K562 (cell line): ENCODE results near the gene OPHN1. TPM values are rescaled to one million over a fixed set of nuclear protein-coding genes. Genes with fewer than 3 reads are reported as not detected.
"Not testable (repeated sequence)": the region's sequence is repeated elsewhere in the genome, so short reads cannot be mapped to it uniquely, and the experiment has no call there.

Experiments used
- ATAC-seq: fragments of 200-7000 bp; cut with Tn5 transposase; 3 replicates; pipeline ENCODE4 v1.9.1; 2020; ENCODE audit warnings: moderate library complexity
- BruUV-seq: library from RNA; stranded (reverse); fragments of 400-500 nt; replicated peaks from 2 replicates; lab custom pipeline; 2021; lab: Mats Ljungman, UMichigan
- CTCF ChIA-PET: fragments of 300-600 bp; formaldehyde crosslinking; extraction: SDS; loops from one replicate; lab custom pipeline; 2021; ENCODE audit warnings: low intra/inter-chr PET ratio; lab: Yijun Ruan, JAX
- POLR2A ChIA-PET: fragments of 300-600, 350-650 bp; sonication (Branson Sonifier 250); formaldehyde crosslinking; extraction: SDS; loops from one replicate; lab custom pipeline; 2021; ENCODE audit warnings: antibody characterized with exemption, inconsistent platforms; lab: Yijun Ruan, JAX
- DNase-seq, 4 experiments: peaks; one replicate each; pipeline versions ENCODE4 v3.0.0 to v3.0.0-alpha.2; 2011 to 2018; ENCODE audit warnings: low spot score in 3 of 4, mixed read lengths in 3 of 4; ENCODE audit errors: extremely low read depth in 1 of 4
- FAIRE-seq: peaks from 2 replicates; lab custom pipeline; 2011; peaks lifted over from hg19 to GRCh38; lab: Jason Lieb, UNC
- H2AFZ ChIP-seq: 2 replicates; pipeline ENCODE4 v1.6.0; 2011; ENCODE audit warnings: low read depth, low read length, control low read depth, inconsistent platforms
- H3K27ac ChIP-seq: fragments of 200-600 bp; 3 replicates; pipeline ENCODE4 v1.8.0; 2011; ENCODE audit warnings: low read depth, mild to moderate bottlenecking, control low read depth, inconsistent platforms, low read length, moderate library complexity, mixed read lengths; ENCODE audit errors: extremely low read depth
- H3K27me3 ChIP-seq, 2 experiments: fragments of 300-600 bp in 1 of 2; 2 replicates in 1 of 2; 3 replicates in 1 of 2; pipeline versions ENCODE4 v1.6.0 to v1.8.0; 2011; ENCODE audit warnings: inconsistent platforms in 2 of 2, low read length in 2 of 2, mild to moderate bottlenecking in 1 of 2, mixed read lengths in 1 of 2, moderate library complexity in 1 of 2; ENCODE audit not compliant: control insufficient read depth in 2 of 2, insufficient read depth in 2 of 2
- H3K36me3 ChIP-seq: fragments of 300-600 bp; 3 replicates; pipeline ENCODE4 v1.8.0; 2011; ENCODE audit warnings: mild to moderate bottlenecking, low read length, inconsistent platforms; ENCODE audit not compliant: control insufficient read depth, insufficient read depth
- H3K4me1 ChIP-seq, 2 experiments: fragments of 200-600 bp in 1 of 2; replicated peaks in 1 of 2; 2 replicates in 1 of 2; 3 replicates in 1 of 2; pipeline versions ENCODE4 v1.5.1 to v1.8.0; 2011; ENCODE audit warnings: inconsistent platforms in 2 of 2, low read length in 2 of 2, mild to moderate bottlenecking in 1 of 2, mixed read lengths in 1 of 2, moderate library complexity in 1 of 2; ENCODE audit not compliant: control insufficient read depth in 2 of 2, insufficient read depth in 2 of 2
- H3K4me2 ChIP-seq: 2 replicates; pipeline ENCODE4 v1.6.1; 2011; ENCODE audit warnings: low read length, control low read depth, inconsistent platforms, mixed read lengths; ENCODE audit not compliant: insufficient read depth
- H3K4me3 ChIP-seq: fragments of 200-600 bp; sonication (generic), shearing (Covaris generic); 2 replicates; pipeline ENCODE4 v1.5.1; 2016; ENCODE audit warnings: control low read depth, inconsistent platforms
- H3K79me2 ChIP-seq: fragments of 200-600 bp; 3 replicates; pipeline ENCODE4 v1.8.0; 2011; ENCODE audit warnings: low read length, inconsistent platforms; ENCODE audit not compliant: control insufficient read depth, insufficient read depth
- H3K9ac ChIP-seq, 2 experiments: 2 replicates each; pipeline versions ENCODE4 v1.6.0 to v1.6.1; 2011; ENCODE audit warnings: low read depth in 2 of 2, low read length in 2 of 2, control low read depth in 1 of 2, inconsistent platforms in 1 of 2, mild to moderate bottlenecking in 1 of 2, mixed read lengths in 1 of 2; ENCODE audit not compliant: insufficient read depth in 1 of 2
- H3K9me1 ChIP-seq: one replicate; pipeline ENCODE4 v1.6.0; 2011; ENCODE audit warnings: inconsistent platforms, mild to moderate bottlenecking, low read length, moderate library complexity; ENCODE audit not compliant: control insufficient read depth, insufficient read depth
- H3K9me3 ChIP-seq: replicated peaks from 2 replicates; pipeline ENCODE4 v1.5.1; 2011; ENCODE audit warnings: low read depth, low read length, inconsistent platforms; ENCODE audit not compliant: control insufficient read depth, insufficient read depth
- H4K20me1 ChIP-seq: replicated peaks from 2 replicates; pipeline ENCODE4 v1.6.1; 2011; ENCODE audit warnings: low read length, inconsistent platforms, mixed read lengths; ENCODE audit not compliant: control insufficient read depth, insufficient read depth
- MEIS2 ChIP-seq: fragments of 450-650 bp; IDR thresholded peaks from 2 replicates; pipeline ENCODE4 v1.6.1; 2014; ENCODE audit warnings: mild to moderate bottlenecking; ENCODE audit not compliant: partially characterized antibody
- ZNF146 ChIP-seq: IDR thresholded peaks from one replicate; pipeline ENCODE4 v1.6.1; 2018; ENCODE audit warnings: missing compliant biosample characterization; ENCODE audit not compliant: unreplicated experiment
- WGBS: fragments of 100-300 bp; shearing (Covaris generic); methylation state at CpG from one replicate; pipeline ENCODE4 v1.1.6; 2016; ENCODE audit warnings: low coverage, mixed read lengths; ENCODE audit not compliant: insufficient coverage; ENCODE audit errors: missing lambda C conversion rate; 5-methylcytosine and 5-hydroxymethylcytosine counted together
- in situ Hi-C: fragments of 300-500 bp; cut with MboI; formaldehyde crosslinking; loops from 4 replicates; pipeline ENCODE4 v1.15.0; 2018; ENCODE audit warnings: inconsistent platforms, mixed read lengths
- intact Hi-C: fragments of 100-400 bp; cut with micrococcal nuclease; formaldehyde crosslinking; loops from 2 replicates; pipeline ENCODE4 v1.14.2; 2022
- polyA plus RNA-seq, 8 experiments: library from polyadenylated mRNA; depleted of rRNA in 4 of 8; stranded (reverse) in 5 of 8; unstranded in 3 of 8; fragments of >200 nt; fragmentation: Nextera tagmentation in 2 of 8; fragmentation: Illumina TruSeq in 1 of 8; extraction: Ambion mirVana in 2 of 8; extraction: Trizol in 1 of 8; gene quantifications; 2 replicates each; pipeline versions ENCODE4 v1.2.1 to v1.2.3, GENCODE V29; 2011 to 2014; ENCODE audit warnings: inconsistent platforms in 1 of 8, missing spikeins in 1 of 8
- total RNA-seq, 7 experiments: library from RNA; depleted of rRNA in 6 of 7; stranded (reverse); fragments of >200 nt in 6 of 7; fragmentation: Illumina TruSeq in 2 of 7; extraction: Trizol in 2 of 7; gene quantifications; 2 replicates each; pipeline versions ENCODE4 v1.2.1 to v1.2.3, GENCODE V29; 2011 to 2021; ENCODE audit warnings: low replicate concordance in 1 of 7
- TF ChIP-seq, protein P1 (sequence below): fragments of 250-450 bp; sonication (Bioruptor Pico); IDR thresholded peaks from 2 replicates; pipeline ENCODE4 v1.5.1; 2021; ENCODE audit warnings: mild to moderate bottlenecking

Gene OPHN1
- total and polyA plus RNA-seq, 9 of the 15 experiments (the other 6 are each of a cell fraction or from before 2014, with no cell fraction given), result 0.28 to 1.8 (median 1.0) TPM

DNA sequence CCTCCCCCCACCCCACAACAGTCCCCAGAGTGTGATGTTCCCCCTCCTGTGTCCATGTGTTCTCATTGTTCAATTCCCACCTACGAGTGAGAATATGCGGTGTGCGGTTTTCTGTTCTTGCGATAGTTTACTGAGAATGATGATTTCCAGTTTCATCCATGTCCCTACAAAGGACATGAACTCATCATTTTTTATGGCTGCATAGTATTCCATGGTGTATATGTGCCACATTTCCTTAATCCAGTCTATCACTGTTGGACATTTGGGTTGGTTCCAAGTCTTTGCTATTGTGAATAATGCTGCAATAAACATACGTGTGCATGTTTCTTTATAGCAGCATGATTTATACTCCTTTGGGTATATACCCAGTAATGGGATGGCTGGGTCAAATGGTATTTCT is 55.7 kb downstream of the OPHN1 start:
- FAIRE-seq, H3K27me3 ChIP-seq, H3K9me3 ChIP-seq, DNase-seq, intact Hi-C loops, BruUV-seq, H3K36me3 ChIP-seq, H3K4me3 ChIP-seq, H3K9me1 ChIP-seq, H3K27ac ChIP-seq, H3K79me2 ChIP-seq, H4K20me1 ChIP-seq, H3K9ac ChIP-seq, POLR2A ChIA-PET, ATAC-seq, in situ Hi-C loops, H3K4me1 ChIP-seq, H2AFZ ChIP-seq, CTCF ChIA-PET, H3K4me2 ChIP-seq: not testable (repeated sequence)
- peak; percentile 21 for TF ChIP-seq ZNF146 (CRISPR knock-in tag)
- WGBS, result 14% methylated on average over 1 of the region's 5 CpGs

GRCh38 chrX:68376373-68376772 is 56.9 kb downstream of the OPHN1 start:
- no TSS peak for BruUV-seq
- DNase-seq, result no peak
- peak; percentile 26 for TF ChIP-seq MEIS2
- TF ChIP-seq, protein P1, sequence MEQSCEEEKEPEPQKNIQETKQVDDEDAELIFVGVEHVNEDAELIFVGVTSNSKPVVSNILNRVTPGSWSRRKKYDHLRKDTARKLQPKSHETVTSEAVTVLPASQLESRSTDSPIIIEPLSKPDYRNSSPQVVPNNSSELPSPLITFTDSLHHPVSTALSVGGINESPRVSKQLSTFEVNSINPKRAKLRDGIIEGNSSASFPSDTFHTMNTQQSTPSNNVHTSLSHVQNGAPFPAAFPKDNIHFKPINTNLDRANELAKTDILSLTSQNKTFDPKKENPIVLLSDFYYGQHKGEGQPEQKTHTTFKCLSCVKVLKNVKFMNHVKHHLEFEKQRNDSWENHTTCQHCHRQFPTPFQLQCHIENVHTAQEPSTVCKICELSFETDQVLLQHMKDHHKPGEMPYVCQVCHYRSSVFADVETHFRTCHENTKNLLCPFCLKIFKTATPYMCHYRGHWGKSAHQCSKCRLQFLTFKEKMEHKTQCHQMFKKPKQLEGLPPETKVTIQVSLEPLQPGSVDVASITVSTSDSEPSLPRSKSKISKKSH (CRISPR knock-in tag), result no peak
- TF ChIP-seq, all 486 proteins: peak for 1
- in situ Hi-C loops (no loop called here), intact Hi-C loops (no loop called here)
- H3K4me1 ChIP-seq, result no peaks in the 10 kb centered on the region; a peak in 1 of 5 replicates
- H3K9me1 ChIP-seq, result no peaks in the 10 kb centered on the region
- H3K27ac ChIP-seq, result no peak overlapping the region
- ChIA-PET POLR2A (no interaction called here), CTCF (no interaction called here)
- H3K36me3 ChIP-seq, result no peaks in the 10 kb centered on the region
- no peaks in the 10 kb centered on the region for H3K79me2 ChIP-seq
- no peaks in the 10 kb centered on the region for H3K9me3 ChIP-seq
- H3K4me3 ChIP-seq, result no peak overlapping the region
- FAIRE-seq (no peak), ATAC-seq (no peak)
- H4K20me1 ChIP-seq, result no peaks in the 10 kb centered on the region
- no peak overlapping the region for H2AFZ ChIP-seq
- H3K4me2 ChIP-seq, result no peak overlapping the region
- H3K27me3 ChIP-seq, result no peaks in the 10 kb centered on the region
- no peak overlapping the region for H3K9ac ChIP-seq
